GM12878 (cell line): Measurements from ENCODE around the gene BEGAIN. TPM values are rescaled to one million over a fixed set of nuclear protein-coding genes. Genes with fewer than 3 reads are reported as not detected.

ENCODE experiments used
- ATAC-seq: fragments of 200-7000 bp; cut with Tn5 transposase; 3 replicates; pipeline ENCODE4 v1.9.1; 2020; ENCODE audit warnings: mild to moderate bottlenecking, moderate library complexity
- BruUV-seq: library from RNA; stranded (reverse); fragments of 400-500 nt; replicated peaks from 2 replicates; lab custom pipeline; 2021; lab: Mats Ljungman, UMichigan
- CTCF ChIA-PET: fragments of 300-600 bp; sonication (Branson Sonifier 250); formaldehyde crosslinking; extraction: SDS; loops from one replicate; lab custom pipeline; 2021; ENCODE audit warnings: inconsistent platforms; lab: Yijun Ruan, JAX
- POLR2A ChIA-PET: fragments of 350-600 bp; formaldehyde crosslinking; extraction: SDS; loops from one replicate; lab custom pipeline; 2021; ENCODE audit warnings: inconsistent platforms; lab: Charles Lee
- RAD21 ChIA-PET: fragments of 300-600 bp; sonication (Branson Sonifier 250); formaldehyde crosslinking; loops from one replicate; lab custom pipeline; 2023; ENCODE audit warnings: antibody characterized with exemption; ENCODE audit not compliant: unreplicated experiment; lab: Charles Lee
- SMC1A ChIA-PET: fragments of 300-600 bp; sonication (Branson Sonifier 250); formaldehyde crosslinking; loops from one replicate; lab custom pipeline; 2023; ENCODE audit not compliant: unreplicated experiment, uncharacterized antibody; lab: Charles Lee
- DNase-seq: peaks from one replicate; pipeline ENCODE4 v3.0.0-alpha.2; 2011; ENCODE audit warnings: low read depth, low spot score
- FAIRE-seq: peaks from 3 replicates; lab custom pipeline; 2011; peaks lifted over from hg19 to GRCh38; lab: Jason Lieb, UNC
- H2AFZ ChIP-seq: 2 replicates; pipeline ENCODE4 v1.6.0; 2011; ENCODE audit warnings: low read depth, low read length, control low read depth; ENCODE audit not compliant: control insufficient read depth
- H3K27ac ChIP-seq: 2 replicates; pipeline ENCODE4 v1.5.1; 2011; ENCODE audit warnings: control low read depth; ENCODE audit not compliant: control insufficient read depth, insufficient read depth
- H3K27me3 ChIP-seq, 2 experiments: replicated peaks in 1 of 2; 2 replicates each; pipeline versions ENCODE4 v1.6.0 to v1.6.1; 2011; ENCODE audit warnings: low read length in 1 of 2; ENCODE audit not compliant: control insufficient read depth in 2 of 2, insufficient read depth in 2 of 2
- H3K36me3 ChIP-seq, 2 experiments: 2 replicates each; pipeline ENCODE4 v1.5.1; 2011; ENCODE audit warnings: low read length in 1 of 2; ENCODE audit not compliant: control insufficient read depth in 2 of 2, insufficient read depth in 2 of 2
- H3K4me1 ChIP-seq: 2 replicates; pipeline ENCODE4 v1.6.1; 2011; ENCODE audit warnings: mild to moderate bottlenecking, low read length, moderate library complexity, mixed read lengths; ENCODE audit not compliant: control insufficient read depth, insufficient read depth
- H3K4me2 ChIP-seq: 2 replicates; pipeline ENCODE4 v1.6.0; 2011; ENCODE audit warnings: control low read depth; ENCODE audit not compliant: control insufficient read depth, insufficient read depth
- H3K4me3 ChIP-seq: fragments of 200-600 bp; sonication (generic); 2 replicates; pipeline ENCODE4 v1.5.1; 2016
- H3K79me2 ChIP-seq: 2 replicates; pipeline ENCODE4 v1.6.0; 2011; ENCODE audit warnings: low read length; ENCODE audit not compliant: control insufficient read depth, insufficient read depth
- H3K9ac ChIP-seq: 2 replicates; pipeline ENCODE4 v1.8.0; 2011; ENCODE audit warnings: low read length, control low read depth, mixed read lengths; ENCODE audit not compliant: control insufficient read depth, insufficient read depth
- H3K9me3 ChIP-seq: replicated peaks from 3 replicates; pipeline ENCODE4 v1.5.1; 2011; ENCODE audit warnings: mild to moderate bottlenecking, low read length; ENCODE audit not compliant: control insufficient read depth, insufficient read depth
- H4K20me1 ChIP-seq: 2 replicates; pipeline ENCODE4 v1.6.0; 2011; ENCODE audit not compliant: control insufficient read depth, insufficient read depth
- ASH2L ChIP-seq: fragments of 300-600, 200-600 bp; sonication (generic); IDR thresholded peaks from 2 replicates; pipeline ENCODE4 v1.6.1; 2017; ENCODE audit warnings: low read depth, mild to moderate bottlenecking, borderline replicate concordance
- DPF2 ChIP-seq: fragments of 450-650 bp; IDR thresholded peaks from 2 replicates; pipeline ENCODE4 v1.6.1; 2017; ENCODE audit warnings: mild to moderate bottlenecking
- FOXM1 ChIP-seq: IDR thresholded peaks from 2 replicates; pipeline ENCODE4 v1.6.1; 2012; ENCODE audit warnings: low read depth, mild to moderate bottlenecking, inconsistent platforms, low read length, moderate library complexity
- MEF2B ChIP-seq: fragments of 450-650 bp; IDR thresholded peaks from 2 replicates; pipeline ENCODE4 v1.6.1; 2018; ENCODE audit warnings: mild to moderate bottlenecking, moderate library complexity; ENCODE audit not compliant: partially characterized antibody, poor library complexity, severe bottlenecking
- NR2C1 ChIP-seq: fragments of 450-650 bp; IDR thresholded peaks from 2 replicates; pipeline ENCODE4 v1.6.1; 2017; ENCODE audit warnings: antibody characterized with exemption, mild to moderate bottlenecking, moderate library complexity
- NR2F1 ChIP-seq: fragments of 450-650 bp; conservative IDR thresholded peaks from 2 replicates; pipeline ENCODE4 v1.6.1; 2017; ENCODE audit warnings: mild to moderate bottlenecking
- POLR2AphosphoS5 ChIP-seq: IDR thresholded peaks from 2 replicates; pipeline ENCODE4 v1.6.1; 2011; ENCODE audit warnings: mild to moderate bottlenecking, low read length, inconsistent platforms
- SIN3A ChIP-seq: IDR thresholded peaks from 2 replicates; pipeline ENCODE4 v1.6.1; 2012; ENCODE audit warnings: low read depth, low read length, improper control_type of control experiment
- SUPT20H ChIP-seq: IDR thresholded peaks from 2 replicates; pipeline ENCODE4 v1.6.1; 2011; ENCODE audit warnings: low read depth, mild to moderate bottlenecking, low read length, moderate library complexity, borderline replicate concordance; ENCODE audit not compliant: control insufficient read depth
- TAF1 ChIP-seq: IDR thresholded peaks from 2 replicates; pipeline ENCODE4 v1.6.1; 2011; ENCODE audit warnings: mild to moderate bottlenecking, low read depth, low read length, borderline replicate concordance
- ZNF274 ChIP-seq: IDR thresholded peaks from one replicate; pipeline ENCODE4 v1.8.0; 2011; ENCODE audit not compliant: insufficient read length, insufficient read depth
- WGBS: methylation state at CpG from one replicate; pipeline ENCODE4 v1.1.6; 2016; ENCODE audit warnings: low lambda C conversion rate; ENCODE audit not compliant: insufficient replicate concordance, insufficient coverage; ENCODE audit errors: missing lambda C conversion rate; 5-methylcytosine and 5-hydroxymethylcytosine counted together
- in situ Hi-C: fragments of 300-500 bp; cut with MboI; formaldehyde crosslinking; loops from 9 replicates; pipeline ENCODE4 v1.14.3; 2018; ENCODE audit warnings: mixed read lengths
- intact Hi-C: fragments of 100-400 bp; cut with micrococcal nuclease; formaldehyde crosslinking; loops from one replicate; pipeline ENCODE4 v1.14.2; 2022; ENCODE audit not compliant: unreplicated experiment
- polyA plus RNA-seq, 11 experiments: library from polyadenylated mRNA; depleted of rRNA in 4 of 11; unstranded in 6 of 11; stranded (reverse) in 5 of 11; fragments of >200 nt; fragmentation: Nextera tagmentation in 4 of 11; fragmentation: Illumina TruSeq in 1 of 11; extraction: Ambion mirVana in 4 of 11; extraction: Trizol in 1 of 11; gene quantifications; 1 replicate in 1 of 11; 2 replicates in 10 of 11; pipeline versions ENCODE4 v1.2.1 to v1.2.3, GENCODE V29; 2011 to 2016; ENCODE audit warnings: inconsistent platforms in 2 of 11, missing spikeins in 2 of 11, low read depth in 1 of 11
- total RNA-seq, 4 experiments: library from RNA; depleted of rRNA in 3 of 4; stranded (reverse); fragments of >200 nt in 3 of 4; fragmentation: Illumina TruSeq in 1 of 4; extraction: Trizol in 1 of 4; gene quantifications; 2 replicates each; pipeline versions ENCODE4 v1.2.1 to v1.2.3, GENCODE V29; 2013 to 2021
- TF ChIP-seq, protein P1 (sequence below): fragments of 150-350 bp; IDR thresholded peaks from 2 replicates; pipeline ENCODE4 v1.6.1; 2016; ENCODE audit warnings: low read depth, low read length
- TF ChIP-seq, protein P2 (sequence below): fragments of 450-650 bp; IDR thresholded peaks from 2 replicates; pipeline ENCODE4 v1.6.1; 2014; ENCODE audit warnings: mild to moderate bottlenecking
- TF ChIP-seq, protein P3 (sequence below): IDR thresholded peaks from 2 replicates; pipeline ENCODE4 v1.6.1; 2011; ENCODE audit warnings: low read depth, mild to moderate bottlenecking, low read length, moderate library complexity, borderline replicate concordance; ENCODE audit errors: extremely low read depth
- TF ChIP-seq, protein P4 (sequence below): IDR thresholded peaks from 2 replicates; pipeline ENCODE4 v1.6.1; 2012; ENCODE audit warnings: low read depth, low read length, improper control_type of control experiment

The BEGAIN gene
- total and polyA plus RNA-seq, 10 of the 15 experiments (the other 5 are each of a cell fraction or from before 2014, with no cell fraction given), result 0.01 to 0.31 (median 0.06) TPM; not detected in 5

DNA sequence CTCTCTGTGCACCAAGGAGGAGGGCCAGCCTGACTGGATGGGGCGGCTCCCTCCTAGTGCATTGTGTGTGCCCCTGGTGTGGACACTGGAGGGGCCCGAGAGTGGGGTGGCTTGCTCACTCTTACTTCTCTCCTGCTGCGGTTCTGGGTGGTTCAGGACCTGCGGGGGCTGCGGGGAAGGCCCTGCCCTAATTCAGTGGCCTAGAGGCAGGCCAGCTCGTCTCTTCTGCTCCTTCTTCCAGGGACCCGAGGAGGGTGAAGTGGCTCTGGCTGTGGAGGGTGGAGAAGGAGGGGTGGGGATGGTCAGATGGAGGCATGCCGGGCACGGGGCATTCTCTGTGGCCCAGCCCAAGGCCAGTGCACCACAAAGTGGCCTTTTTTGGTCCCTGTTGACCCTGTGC lies 87.1 kb downstream of the BEGAIN start:
- in situ Hi-C loops, result no loop called here

DNA sequence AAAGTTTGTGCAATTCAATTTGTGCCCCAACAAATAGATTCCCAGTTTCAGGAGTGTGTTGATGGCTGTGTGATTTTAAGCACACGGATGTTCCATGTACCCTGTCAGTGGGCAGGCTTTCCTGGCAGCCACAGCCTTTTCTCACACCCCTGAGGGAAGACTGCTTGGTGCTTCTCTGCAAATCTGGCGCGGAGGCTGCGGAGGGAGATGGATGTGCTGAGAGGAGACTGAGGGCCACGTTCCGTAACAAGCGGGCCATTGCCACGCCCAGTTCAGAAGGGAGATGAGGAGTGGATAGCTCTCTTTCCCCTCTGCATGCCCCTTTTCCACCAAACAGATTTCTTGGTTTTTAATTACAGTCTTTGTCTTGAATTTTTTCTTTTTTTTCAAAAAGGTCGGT lies 89.1 kb downstream of the BEGAIN start:
- BruUV-seq, result no TSS peak
- no peak overlapping the region for H3K4me3 ChIP-seq
- DNase-seq (no peak), ATAC-seq (no peak), FAIRE-seq (no peak)
- no peaks in the 10 kb centered on the region for H3K36me3 ChIP-seq
- 57% methylated on average over 9 of the region's 9 CpGs for WGBS
- intact Hi-C loops, result no loop called here
- no peak overlapping the region for H2AFZ ChIP-seq
- H3K27me3 ChIP-seq, result no peaks in the 10 kb centered on the region
- RAD21 ChIA-PET, result no interaction called here
- no peaks in the 10 kb centered on the region for H4K20me1 ChIP-seq
- no peaks in the 10 kb centered on the region for H3K4me1 ChIP-seq
- no peak overlapping the region for H3K27ac ChIP-seq
- no peak overlapping the region for H3K4me2 ChIP-seq
- no peak overlapping the region for H3K9ac ChIP-seq
- no peaks in the 10 kb centered on the region for H3K9me3 ChIP-seq
- POLR2A ChIA-PET, result no interaction called here
- CTCF ChIA-PET, result no interaction called here
- in situ Hi-C loops, result no loop called here
- no peaks in the 10 kb centered on the region for H3K79me2 ChIP-seq
- SMC1A ChIA-PET, result no interaction called here
- TF ChIP-seq SUPT20H, result no peak
- TF ChIP-seq, protein P1, sequence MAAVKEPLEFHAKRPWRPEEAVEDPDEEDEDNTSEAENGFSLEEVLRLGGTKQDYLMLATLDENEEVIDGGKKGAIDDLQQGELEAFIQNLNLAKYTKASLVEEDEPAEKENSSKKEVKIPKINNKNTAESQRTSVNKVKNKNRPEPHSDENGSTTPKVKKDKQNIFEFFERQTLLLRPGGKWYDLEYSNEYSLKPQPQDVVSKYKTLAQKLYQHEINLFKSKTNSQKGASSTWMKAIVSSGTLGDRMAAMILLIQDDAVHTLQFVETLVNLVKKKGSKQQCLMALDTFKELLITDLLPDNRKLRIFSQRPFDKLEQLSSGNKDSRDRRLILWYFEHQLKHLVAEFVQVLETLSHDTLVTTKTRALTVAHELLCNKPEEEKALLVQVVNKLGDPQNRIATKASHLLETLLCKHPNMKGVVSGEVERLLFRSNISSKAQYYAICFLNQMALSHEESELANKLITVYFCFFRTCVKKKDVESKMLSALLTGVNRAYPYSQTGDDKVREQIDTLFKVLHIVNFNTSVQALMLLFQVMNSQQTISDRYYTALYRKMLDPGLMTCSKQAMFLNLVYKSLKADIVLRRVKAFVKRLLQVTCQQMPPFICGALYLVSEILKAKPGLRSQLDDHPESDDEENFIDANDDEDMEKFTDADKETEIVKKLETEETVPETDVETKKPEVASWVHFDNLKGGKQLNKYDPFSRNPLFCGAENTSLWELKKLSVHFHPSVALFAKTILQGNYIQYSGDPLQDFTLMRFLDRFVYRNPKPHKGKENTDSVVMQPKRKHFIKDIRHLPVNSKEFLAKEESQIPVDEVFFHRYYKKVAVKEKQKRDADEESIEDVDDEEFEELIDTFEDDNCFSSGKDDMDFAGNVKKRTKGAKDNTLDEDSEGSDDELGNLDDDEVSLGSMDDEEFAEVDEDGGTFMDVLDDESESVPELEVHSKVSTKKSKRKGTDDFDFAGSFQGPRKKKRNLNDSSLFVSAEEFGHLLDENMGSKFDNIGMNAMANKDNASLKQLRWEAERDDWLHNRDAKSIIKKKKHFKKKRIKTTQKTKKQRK, result no peak
- no peak for TF ChIP-seq NR2C1
- no peak for TF ChIP-seq SIN3A
- no peak for TF ChIP-seq FOXM1
- TF ChIP-seq DPF2, result no peak
- no peak for TF ChIP-seq POLR2AphosphoS5

More for the DNA sequence above, 87.1 kb downstream of the BEGAIN start:
- H3K79me2 ChIP-seq, result no peaks in the 10 kb centered on the region
- H3K4me1 ChIP-seq, result no peaks in the 10 kb centered on the region
- H3K27ac ChIP-seq, result no peak overlapping the region
- H3K9me3 ChIP-seq, result no peaks in the 10 kb centered on the region
- FAIRE-seq, result no peak
- H3K27me3 ChIP-seq, result no peaks in the 10 kb centered on the region
- ChIA-PET SMC1A (no interaction called here), CTCF (no interaction called here), POLR2A (no interaction called here), RAD21 (no interaction called here)
- intact Hi-C loops, result no loop called here
- BruUV-seq, result no TSS peak
- TF ChIP-seq ZNF274 (no peak), TAF1 (no peak), NR2F1 (no peak), MEF2B (no peak), ASH2L (no peak)
- TF ChIP-seq, protein P2, sequence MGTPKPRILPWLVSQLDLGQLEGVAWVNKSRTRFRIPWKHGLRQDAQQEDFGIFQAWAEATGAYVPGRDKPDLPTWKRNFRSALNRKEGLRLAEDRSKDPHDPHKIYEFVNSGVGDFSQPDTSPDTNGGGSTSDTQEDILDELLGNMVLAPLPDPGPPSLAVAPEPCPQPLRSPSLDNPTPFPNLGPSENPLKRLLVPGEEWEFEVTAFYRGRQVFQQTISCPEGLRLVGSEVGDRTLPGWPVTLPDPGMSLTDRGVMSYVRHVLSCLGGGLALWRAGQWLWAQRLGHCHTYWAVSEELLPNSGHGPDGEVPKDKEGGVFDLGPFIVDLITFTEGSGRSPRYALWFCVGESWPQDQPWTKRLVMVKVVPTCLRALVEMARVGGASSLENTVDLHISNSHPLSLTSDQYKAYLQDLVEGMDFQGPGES, result no peak
- TF ChIP-seq, protein P3, sequence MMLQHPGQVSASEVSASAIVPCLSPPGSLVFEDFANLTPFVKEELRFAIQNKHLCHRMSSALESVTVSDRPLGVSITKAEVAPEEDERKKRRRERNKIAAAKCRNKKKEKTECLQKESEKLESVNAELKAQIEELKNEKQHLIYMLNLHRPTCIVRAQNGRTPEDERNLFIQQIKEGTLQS, result no peak
- TF ChIP-seq, protein P4, sequence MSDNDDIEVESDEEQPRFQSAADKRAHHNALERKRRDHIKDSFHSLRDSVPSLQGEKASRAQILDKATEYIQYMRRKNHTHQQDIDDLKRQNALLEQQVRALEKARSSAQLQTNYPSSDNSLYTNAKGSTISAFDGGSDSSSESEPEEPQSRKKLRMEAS, result no peak
- H3K4me2 ChIP-seq, result no peak overlapping the region
- H3K9ac ChIP-seq, result no peak overlapping the region
- no peaks in the 10 kb centered on the region for H3K36me3 ChIP-seq
- no peak for ATAC-seq
- H4K20me1 ChIP-seq, result no peaks in the 10 kb centered on the region
- no peak overlapping the region for H2AFZ ChIP-seq
- 26% methylated on average over 9 of the region's 9 CpGs for WGBS
- H3K4me3 ChIP-seq, result no peak overlapping the region
- no peak for DNase-seq
